Omental fat pad (tissue), 4 donors: ENCODE results near the gene JPH3. TPM values are rescaled to one million over a fixed set of nuclear protein-coding genes. Genes with fewer than 3 reads are reported as not detected.

Source experiments
- ATAC-seq: fragments of 150-250 bp; one replicate; pipeline ENCODE4 v1.9.1; 2016; ENCODE audit warnings: mild to moderate bottlenecking, moderate library complexity; ENCODE audit not compliant: low FRiP score
- DNase-seq: peaks from one replicate; pipeline ENCODE4 v3.0.0-alpha.2; 2019; ENCODE audit warnings: low spot score
- CTCF ChIP-seq, 3 donors: fragments of 450-650 bp; IDR thresholded peaks; one replicate each; pipeline ENCODE4 v1.5.1; 2016 to 2017; ENCODE audit warnings: antibody characterized with exemption in 3 of 3, mild to moderate bottlenecking in 3 of 3, moderate library complexity in 2 of 3
- total RNA-seq, 4 donors: library from RNA; depleted of rRNA; stranded (reverse); fragments of >200 nt; gene quantifications; one replicate each; pipeline ENCODE4 v1.1.0, GENCODE V29; 2016

The JPH3 gene
- total RNA-seq, 4 donors from 2014 or later: 0.32 TPM; not detected in 3

GRCh38 chr16:87619360-87620200 is 17.3 kb downstream of the JPH3 start:
- DNase-seq (no peak), ATAC-seq (no peak)
- no peak for TF ChIP-seq CTCF (IDR thresholded peaks at IDR 0.05)

DNA sequence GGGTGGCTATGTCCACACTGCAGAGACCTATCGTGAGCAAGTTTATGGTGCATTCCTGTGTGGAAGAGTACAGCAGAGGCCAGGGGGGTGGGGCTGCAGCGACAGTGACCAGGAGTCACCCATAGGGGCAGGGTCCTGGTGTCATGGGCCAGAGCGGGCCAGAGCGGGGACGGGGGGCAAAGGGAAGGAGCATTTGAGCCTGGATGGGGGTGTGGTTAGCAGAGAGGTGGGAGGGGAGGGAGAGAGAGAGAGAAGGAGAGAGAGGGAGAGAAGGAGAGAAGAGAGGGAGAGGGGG is 17.8 kb downstream of the JPH3 start:
- ATAC-seq: no peak

DNA sequence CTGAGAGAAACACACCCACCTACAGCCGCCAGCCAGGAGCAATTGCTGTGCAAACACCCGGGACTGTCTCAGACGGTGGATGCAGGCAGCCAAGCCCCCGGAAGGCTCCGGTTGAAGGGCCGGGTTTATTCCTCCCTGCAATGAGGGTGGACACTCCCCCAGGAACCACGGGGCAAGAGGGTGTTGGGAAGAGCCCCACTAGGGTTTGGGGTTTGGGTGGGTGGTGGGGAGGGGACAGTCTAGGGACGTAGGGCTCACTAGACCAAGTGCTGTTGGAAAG is 19.2 kb downstream of the JPH3 start:
- TF ChIP-seq CTCF (IDR thresholded peaks at IDR 0.05): no peak
- no peak for DNase-seq
- no peak for ATAC-seq

More for the DNA sequence above, 17.8 kb downstream of the JPH3 start:
- no peak for DNase-seq
- no peak for TF ChIP-seq CTCF (IDR thresholded peaks at IDR 0.05)

DNA sequence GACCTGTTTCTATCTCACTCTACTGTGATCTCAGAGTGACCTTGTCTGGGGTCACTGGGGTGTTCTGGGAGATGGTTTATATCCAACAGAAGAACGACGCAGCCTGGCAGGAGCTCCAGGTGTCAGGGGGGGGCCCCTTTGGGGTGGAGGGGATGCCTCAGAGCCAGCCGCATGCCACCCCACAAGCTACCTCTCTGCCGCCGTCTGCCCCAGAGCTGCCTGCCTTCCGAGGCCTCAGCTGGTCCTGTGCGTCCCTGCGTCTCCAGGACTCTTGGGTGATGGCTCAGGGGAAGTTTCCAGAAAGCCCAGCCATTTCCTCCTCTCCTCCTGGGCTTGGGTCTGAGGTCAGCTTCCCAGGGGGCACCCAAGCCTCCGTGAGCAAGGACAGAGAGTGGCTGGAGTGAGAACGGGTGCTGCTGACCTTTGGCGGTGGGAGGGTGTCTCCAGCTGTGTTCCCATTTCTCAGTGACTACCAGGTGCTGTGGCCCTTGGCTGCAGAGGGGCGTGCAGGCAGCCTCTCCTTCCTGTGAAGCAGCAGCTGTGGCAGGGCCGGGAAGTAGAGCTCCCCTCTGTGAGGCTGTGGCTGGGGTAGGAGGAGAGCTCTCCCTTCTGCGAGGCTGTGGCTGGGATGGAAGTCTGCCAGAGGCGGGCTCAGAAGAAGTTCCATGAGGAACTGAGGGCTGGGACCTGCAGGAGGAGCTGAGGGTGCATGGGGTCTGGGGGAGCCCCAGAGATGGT is 19.8 kb downstream of the JPH3 start:
- ATAC-seq: no peak
- no peak for TF ChIP-seq CTCF (IDR thresholded peaks at IDR 0.05)
- DNase-seq: no peak

DNA sequence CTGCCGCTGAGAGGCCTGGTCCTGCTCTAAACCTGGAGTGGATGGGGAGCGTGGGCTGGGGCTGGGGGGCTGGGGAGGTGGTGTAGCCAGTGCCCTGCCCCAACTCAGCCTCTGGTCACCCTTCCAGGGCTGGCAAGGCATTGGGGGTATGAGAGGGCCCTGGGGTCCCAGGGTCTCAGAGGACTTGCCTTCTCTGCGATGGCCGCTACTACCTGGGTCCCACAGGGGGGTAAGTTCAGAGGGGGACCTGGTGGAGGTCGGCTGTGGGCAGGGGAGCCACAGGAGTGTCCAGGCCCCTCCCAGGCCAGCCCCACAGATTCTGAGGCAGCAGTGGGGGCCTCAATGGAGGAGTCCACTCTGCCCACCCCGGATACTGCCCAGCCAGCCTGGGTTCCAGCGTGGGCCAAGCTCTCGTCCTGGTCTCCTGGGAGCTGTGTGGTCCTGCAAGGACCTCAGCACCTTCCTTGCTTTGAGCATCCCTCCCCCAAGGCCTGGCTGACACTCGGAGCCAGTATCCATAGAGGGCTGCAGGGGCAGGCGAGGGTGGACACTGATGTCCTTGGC is 20.5 kb downstream of the JPH3 start:
- ATAC-seq (no peak), DNase-seq (no peak)
- no peak for TF ChIP-seq CTCF (IDR thresholded peaks at IDR 0.05)

DNA sequence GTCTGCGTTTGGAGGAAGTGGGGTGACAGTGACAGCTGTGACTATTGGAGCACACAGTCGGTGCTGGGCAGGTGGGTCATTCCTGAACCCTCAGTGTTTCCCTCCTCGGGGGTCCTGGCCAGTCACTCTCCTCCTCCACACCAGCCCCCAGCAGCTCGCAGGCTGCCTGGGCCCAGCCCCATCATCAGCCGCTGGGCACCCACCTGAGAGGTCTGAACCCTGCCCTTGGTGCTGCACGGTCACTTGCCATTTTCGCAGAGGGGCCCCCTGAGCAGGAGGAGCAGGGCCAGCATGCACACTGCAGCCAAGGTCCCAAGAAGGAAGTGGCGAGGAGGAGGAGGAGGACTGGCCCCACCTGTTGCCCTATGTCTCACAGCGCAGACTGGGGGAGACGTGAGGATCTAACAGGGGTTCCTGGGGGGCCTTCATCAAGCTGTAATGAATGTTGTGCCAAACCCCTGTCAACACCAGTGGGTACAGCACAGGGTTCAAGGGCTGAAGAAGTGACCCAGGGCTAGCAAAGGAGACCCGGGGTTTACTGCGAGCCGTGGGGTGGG is 23.0 kb downstream of the JPH3 start:
- TF ChIP-seq CTCF (IDR thresholded peaks at IDR 0.05): no peak
- ATAC-seq (no peak), DNase-seq (no peak)
